Left lung (tissue), 10 donors: Measurements from ENCODE around the gene SLC23A3. TPM values are rescaled to one million over a fixed set of nuclear protein-coding genes. Genes with fewer than 3 reads are reported as not detected.

Experiments used
- ATAC-seq: fragments of 200-7000 bp; cut with Tn5 transposase; one replicate; pipeline ENCODE4 v1.9.1; 2020; ENCODE audit warnings: moderate library complexity
- DNase-seq, 4 donors: peaks; one replicate each; pipeline ENCODE4 v3.0.0-alpha.2; 2013 to 2020
- H3K27ac ChIP-seq, 2 donors: fragments of 200-600 bp; sonication (generic) in 1 of 2; one replicate each; pipeline versions ENCODE4 v1.5.0 to v1.8.0; 2020 to 2021
- H3K27me3 ChIP-seq, 2 donors: fragments of 200-600 bp; sonication (generic) in 1 of 2; one replicate each; pipeline versions ENCODE4 v1.5.0 to v1.8.0; 2020 to 2021
- H3K36me3 ChIP-seq, 2 donors: fragments of 200-600 bp; sonication (generic) in 1 of 2; one replicate each; pipeline versions ENCODE4 v1.5.0 to v1.8.0; 2020 to 2021
- H3K4me1 ChIP-seq, 2 donors: fragments of 200-600 bp; one replicate each; pipeline ENCODE4 v1.8.0; 2021
- H3K4me3 ChIP-seq, 2 donors: fragments of 200-600 bp; sonication (generic) in 1 of 2; one replicate each; pipeline versions ENCODE4 v1.5.0 to v1.8.0; 2020 to 2021; ENCODE audit warnings: mild to moderate bottlenecking in 1 of 2
- H3K9me3 ChIP-seq, 2 donors: fragments of 200-600 bp; sonication (generic) in 1 of 2; one replicate each; pipeline versions ENCODE4 v1.5.0 to v1.8.0; 2020 to 2021
- CTCF ChIP-seq, 2 donors: fragments of 200-600 bp; sonication (generic) in 1 of 2; IDR thresholded peaks; one replicate each; pipeline versions ENCODE4 v1.5.0 to v1.8.0; 2021; ENCODE audit warnings: antibody characterized with exemption in 2 of 2
- intact Hi-C, 2 donors: fragments of 100-400 bp; cut with DNase I; formaldehyde crosslinking; loops; one replicate each; pipeline versions ENCODE4 v1.11.2 to v1.14.2; 2022
- polyA plus RNA-seq, 6 donors: library from polyadenylated mRNA; unstranded; fragments of 120-200 nt; gene quantifications; one replicate each; pipeline ENCODE4 v1.2.1, GENCODE V29; 2013; ENCODE audit not compliant: insufficient read length in 6 of 6
- total RNA-seq, 2 donors: library from RNA; stranded (reverse); fragmentation: NEBNext Ultra II Directional; extraction: Animal tissue kit (Norgen Biotek cat#: 25700); gene quantifications; one replicate each; pipeline ENCODE4 v1.2.1, GENCODE V29; 2021
- donor health status: DM: no; HTN: yes; CAD: no.
- donor health status: DM: no; HTN: no; CAD: no.

The SLC23A3 gene
- total and polyA plus RNA-seq, 8 donors: 2.6 to 5.5 (median 4.3) TPM

GRCh38 chr2:219207134-219207883, 37.5 kb upstream of the SLC23A3 start:
- intact Hi-C loops: no loop called here
- ATAC-seq: no peak
- peak overlapping the region; percentile 94 to 95 for H3K27ac ChIP-seq
- H3K4me1 ChIP-seq: peaks cover 14 to 35% of the 10 kb centered on the region in 2 donors
- DNase-seq: no peak
- H3K36me3 ChIP-seq: peaks cover 0 to 43% of the 10 kb centered on the region in 2 donors
- TF ChIP-seq CTCF (IDR thresholded peaks at IDR 0.05): no peak
- H3K27me3 ChIP-seq: no peaks in the 10 kb centered on the region
- peak overlapping the region; percentile 50 to 61 for H3K4me3 ChIP-seq
- H3K9me3 ChIP-seq: peaks cover 0 to 4% of the 10 kb centered on the region in 2 donors

DNA sequence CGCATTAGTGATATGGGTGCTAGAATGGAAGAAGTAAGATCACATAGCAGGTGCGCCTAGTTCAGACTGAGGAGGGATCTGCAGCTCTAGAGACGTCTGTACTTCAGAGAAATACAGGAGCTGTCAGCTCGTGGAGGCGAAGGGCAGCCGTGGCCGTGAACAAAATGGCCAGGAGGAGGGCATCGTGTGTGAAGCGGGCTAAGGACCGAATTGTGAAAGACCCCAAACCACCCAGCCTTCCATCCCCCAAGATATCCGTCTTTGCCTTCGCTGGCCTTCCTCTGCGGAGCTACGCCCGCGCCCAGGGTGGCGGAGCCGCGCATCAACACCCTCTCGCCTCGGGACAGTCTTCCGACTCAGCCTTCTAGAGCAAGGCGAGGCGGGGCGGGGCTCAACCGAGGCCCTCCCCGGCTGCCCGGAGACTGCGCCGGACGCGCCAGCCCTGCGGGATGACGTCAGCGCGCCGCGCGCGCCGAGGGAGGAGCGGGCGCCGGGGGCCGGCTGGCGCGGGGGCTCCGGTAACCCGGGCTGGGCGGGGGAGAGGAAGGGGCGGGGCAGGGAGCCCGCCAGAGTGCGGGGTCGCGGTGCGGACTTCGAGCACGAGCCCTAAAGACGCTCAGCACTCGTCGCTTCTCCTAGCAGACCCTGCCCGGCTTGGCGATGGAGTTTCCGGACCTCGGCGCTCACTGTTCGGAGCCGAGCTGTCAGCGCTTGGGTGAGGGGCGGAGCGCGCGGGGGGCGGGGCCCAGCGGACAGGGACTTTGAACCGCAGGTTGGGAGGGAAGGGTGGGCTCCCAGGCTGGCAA, 36.7 kb upstream of the SLC23A3 start, which contains the start of gene ZFAND2B:
ZFAND2B (plus strand) TSS at position 455 of the 806 bp plus-strand sequence; CDS start at position 661, 206 bp downstream.
- Histone ChIP-seq H3K27me3 (no peaks in the 10 kb centered on the region), H3K4me1 (peaks cover 14 to 35% of the 10 kb centered on the region in 2 donors), H3K9me3 (peaks cover 0 to 4% of the 10 kb centered on the region in 2 donors), H3K4me3 (peak within 1 kb of the TSS; percentile 50 to 61), H3K27ac (peak within 1 kb of the TSS; percentile 94 to 95), H3K36me3 (peaks cover 0 to 38% of the 10 kb centered on the region in 2 donors)
- intact Hi-C loops: no loop called here
- ATAC-seq (peak; percentile 96), DNase-seq (peak; percentile 94 to 99 (median 96))
- no peak for TF ChIP-seq CTCF (IDR thresholded peaks at IDR 0.05)

DNA sequence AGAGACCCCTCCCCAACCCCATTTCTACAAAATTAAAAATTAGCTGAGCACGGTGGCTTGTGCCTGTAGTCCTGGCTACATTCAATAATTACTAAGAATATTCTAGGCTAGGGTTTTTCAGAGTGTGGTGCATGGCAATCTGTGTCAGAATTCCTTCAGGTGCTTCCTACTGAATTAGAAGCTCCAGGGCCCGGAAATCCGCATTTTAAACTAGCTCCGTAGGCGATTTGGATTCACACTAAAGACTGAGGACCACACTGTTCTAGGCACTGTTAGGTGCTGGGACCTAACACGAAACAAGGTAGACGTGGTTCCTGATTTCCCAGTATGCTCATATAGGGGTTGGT, 36.1 kb upstream of the SLC23A3 start:
- intact Hi-C loops: no loop called here
- Histone ChIP-seq H3K4me1 (peaks cover 14 to 35% of the 10 kb centered on the region in 2 donors), H3K9me3 (peaks cover 0 to 4% of the 10 kb centered on the region in 2 donors), H3K36me3 (peaks cover 0 to 34% of the 10 kb centered on the region in 2 donors), H3K27ac (peak overlapping the region; percentile 94 to 95), H3K4me3 (peak overlapping the region; percentile 50 to 61), H3K27me3 (no peaks in the 10 kb centered on the region)
- DNase-seq: no peak
- ATAC-seq: no peak
- TF ChIP-seq CTCF (IDR thresholded peaks at IDR 0.05): no peak

DNA sequence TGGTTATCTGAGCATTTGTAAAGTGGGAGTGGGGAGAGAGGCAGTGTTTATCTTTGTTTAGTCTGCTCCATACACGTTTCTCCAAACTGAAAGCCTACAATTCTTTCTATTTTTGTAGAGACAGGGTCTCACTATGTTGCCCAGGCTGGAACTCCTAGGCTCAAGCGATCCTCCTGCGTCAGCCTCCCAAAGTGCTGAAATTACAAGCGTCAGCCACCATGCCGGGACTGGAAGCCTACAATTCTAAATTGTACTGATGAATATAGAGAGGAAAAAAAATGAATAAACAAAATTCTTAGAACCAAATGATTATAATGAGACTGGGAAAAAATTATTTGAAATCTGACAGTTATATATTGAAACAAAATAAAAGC, 35.3 kb upstream of the SLC23A3 start:
- Histone ChIP-seq H3K4me3 (no peak overlapping the region), H3K27ac (no peak overlapping the region), H3K27me3 (no peaks in the 10 kb centered on the region), H3K36me3 (peaks cover 0 to 26% of the 10 kb centered on the region in 2 donors), H3K9me3 (peaks cover 0 to 4% of the 10 kb centered on the region in 2 donors), H3K4me1 (peaks cover 14 to 34% of the 10 kb centered on the region in 2 donors)
- DNase-seq (no peak), ATAC-seq (no peak)
- intact Hi-C loops: no loop called here
- TF ChIP-seq CTCF (IDR thresholded peaks at IDR 0.05): no peak
